Right lung (tissue), 5 donors: ENCODE data around the gene HDHD3. TPM values are rescaled to one million over a fixed set of nuclear protein-coding genes. Genes with fewer than 3 reads are reported as not detected.
A peak's percentile ranks its signal among the peaks of the same experiment; 100 is the strongest.
"Not testable (repeated sequence)": the region's sequence is repeated elsewhere in the genome, so short reads cannot be mapped to it uniquely, and the experiment has no call there.

Source experiments
- DNase-seq, 2 donors: peaks; one replicate each; pipeline ENCODE4 v3.0.0-alpha.2; 2013
- polyA plus RNA-seq, 5 donors: library from polyadenylated mRNA; unstranded; fragments of 120-200 nt; gene quantifications; one replicate each; pipeline versions ENCODE4 v1.2.1 to v1.2.3, GENCODE V29; 2013; ENCODE audit warnings: inconsistent platforms in 1 of 5, low replicate concordance in 1 of 5; ENCODE audit not compliant: insufficient read length in 5 of 5, insufficient read depth in 1 of 5

The HDHD3 gene
- polyA plus RNA-seq, 5 donors, result 11.2 to 17.2 (median 16.7) TPM

DNA sequence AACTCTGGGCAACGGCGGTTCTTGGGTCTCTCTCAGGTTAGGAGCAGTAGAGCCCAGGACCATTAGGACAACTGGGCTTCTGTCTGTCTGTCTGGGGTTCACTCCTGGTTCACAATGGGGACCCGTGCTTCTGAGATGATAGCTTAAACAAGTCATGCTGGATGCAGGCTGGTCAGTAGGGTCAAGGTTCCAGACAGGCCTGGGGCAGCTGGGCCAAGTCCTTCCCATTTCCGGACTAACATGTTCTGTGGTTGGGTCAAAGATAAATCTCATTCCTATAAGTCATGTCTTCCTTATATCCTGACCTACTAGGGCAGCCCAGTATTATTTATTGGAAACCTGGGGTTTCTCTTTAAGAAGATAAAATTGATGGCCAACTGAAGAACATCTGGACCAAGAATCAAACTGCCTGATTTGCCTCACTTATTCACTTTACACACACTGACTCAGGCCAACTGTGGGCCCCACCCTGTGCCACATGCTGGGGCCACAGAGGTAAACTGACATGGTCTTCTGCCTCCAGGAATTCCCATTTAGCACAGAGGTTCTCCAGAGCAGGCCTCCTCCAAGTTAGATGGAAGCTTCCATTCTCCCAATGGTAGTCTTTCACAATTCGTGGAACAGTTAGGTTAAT is 8.3 kb downstream of the HDHD3 start:
- no peak for DNase-seq

DNA sequence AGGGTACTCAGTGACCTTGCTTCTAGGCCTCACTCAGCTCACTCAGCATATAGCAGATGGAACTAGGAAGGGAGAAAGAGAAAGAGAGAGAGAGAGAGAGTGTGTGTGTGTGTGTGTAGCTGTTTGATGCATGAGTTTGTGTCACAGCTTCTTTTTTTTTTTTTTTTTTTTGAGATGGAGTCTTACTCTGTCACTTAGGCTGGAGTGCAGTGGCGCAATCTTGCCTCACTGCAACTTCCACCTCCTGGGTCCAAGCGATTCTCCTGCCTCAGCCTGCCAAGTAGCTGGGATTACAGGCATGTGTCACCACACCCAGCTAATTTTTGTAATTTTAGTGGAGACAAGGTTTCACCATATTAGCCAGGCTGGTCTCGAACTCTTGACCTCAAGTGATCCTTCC is 11.1 kb downstream of the HDHD3 start:
- not testable (repeated sequence) for DNase-seq

DNA sequence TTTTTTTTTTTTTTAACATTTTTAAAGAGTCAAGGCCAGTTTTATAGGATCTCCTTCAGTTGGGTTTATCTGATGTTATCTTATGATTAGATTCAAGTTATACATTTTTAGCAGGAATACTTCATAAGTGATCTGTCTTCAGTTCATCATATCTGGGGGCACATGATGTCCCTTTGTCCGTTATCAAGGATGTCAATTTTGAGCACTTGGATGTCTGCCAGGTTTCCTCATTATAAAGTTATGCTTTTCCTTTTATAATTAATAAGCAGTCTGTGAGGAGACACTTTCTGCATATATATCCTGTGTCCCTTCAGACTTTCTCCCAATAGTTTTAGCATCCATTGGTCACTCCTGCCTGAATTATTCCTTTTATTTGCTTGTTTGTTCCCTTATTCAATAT is 11.8 kb downstream of the HDHD3 start:
- DNase-seq, result no peak

DNA sequence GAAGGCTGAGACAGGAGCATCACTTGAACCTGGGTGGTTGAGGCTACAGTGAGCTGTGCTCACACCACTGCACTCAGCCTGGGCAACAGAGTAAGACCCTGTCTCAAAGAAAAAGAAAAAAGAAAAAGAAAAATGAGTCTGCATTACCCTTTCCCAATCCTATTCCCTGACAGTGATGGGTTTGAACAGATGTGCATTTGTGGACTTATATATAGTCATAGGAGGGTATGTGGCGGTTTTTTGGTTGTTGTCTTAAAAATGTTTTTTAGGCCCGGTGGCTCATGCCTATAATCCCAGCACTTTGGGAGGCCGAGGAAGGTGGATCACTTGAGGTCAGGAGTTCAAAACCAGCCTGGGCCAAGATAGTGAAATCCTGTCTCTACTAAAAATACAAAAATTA is 13.4 kb downstream of the HDHD3 start:
- DNase-seq, result no peak

DNA sequence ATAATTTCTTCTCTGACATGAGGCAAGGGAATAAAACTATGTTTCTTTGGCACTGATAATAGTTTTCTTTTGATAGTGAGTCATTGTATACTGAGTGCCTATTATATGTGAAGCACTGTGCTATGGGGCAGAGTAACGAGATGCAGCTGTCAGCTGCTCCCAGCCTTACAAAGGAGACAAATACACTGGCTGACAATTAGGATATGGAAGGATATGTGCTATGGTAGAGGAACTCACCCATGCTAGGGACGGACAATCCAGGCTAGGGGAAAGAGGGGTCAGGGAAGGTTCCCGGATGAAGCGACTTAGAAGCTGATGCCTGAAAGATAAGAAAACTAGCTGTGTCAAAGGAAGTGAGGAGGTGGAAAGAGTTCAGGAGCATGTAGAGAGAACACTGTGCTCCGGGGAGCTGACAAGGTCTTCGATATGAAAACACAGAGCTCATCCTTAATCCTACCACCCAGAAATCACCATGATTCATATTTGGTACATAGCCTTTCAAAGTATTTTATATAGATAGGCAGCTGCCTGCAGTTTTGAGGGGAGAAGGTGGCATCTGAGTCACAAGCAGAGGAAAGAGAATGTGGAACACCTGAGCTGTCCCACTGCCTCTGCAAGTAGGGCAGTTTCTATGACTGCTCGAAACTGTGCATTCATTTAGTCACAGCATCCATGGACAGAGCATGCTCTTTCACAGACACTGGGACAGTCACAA is 15.3 kb downstream of the HDHD3 start:
- DNase-seq, result no peak

DNA sequence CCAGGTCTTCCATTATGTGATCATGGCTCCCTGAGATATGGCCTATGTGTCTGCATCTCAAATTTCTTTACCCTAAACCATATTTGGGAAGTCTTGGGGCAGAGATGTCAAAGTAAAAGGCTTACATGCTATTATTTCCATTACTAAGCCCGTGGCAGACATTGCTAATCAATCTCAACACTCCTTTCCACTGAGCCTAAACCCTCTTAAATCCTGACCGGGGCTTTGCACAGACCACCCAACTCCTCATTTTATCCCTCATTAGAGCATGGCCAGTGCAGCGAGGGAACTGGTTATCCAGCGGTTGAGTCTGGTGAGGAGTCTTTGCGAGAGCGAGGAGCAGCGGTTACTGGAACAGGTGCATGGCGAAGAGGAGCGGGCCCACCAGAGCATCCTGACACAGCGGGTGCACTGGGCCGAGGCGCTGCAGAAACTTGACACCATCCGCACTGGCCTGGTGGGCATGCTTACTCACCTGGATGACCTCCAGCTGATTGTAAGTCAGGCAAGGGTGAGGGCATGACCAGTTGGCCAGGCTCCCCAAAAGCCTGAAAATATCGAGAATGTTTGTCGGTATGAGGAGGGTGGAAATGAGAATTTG is 16.4 kb downstream of the HDHD3 start:
- no peak for DNase-seq

DNA sequence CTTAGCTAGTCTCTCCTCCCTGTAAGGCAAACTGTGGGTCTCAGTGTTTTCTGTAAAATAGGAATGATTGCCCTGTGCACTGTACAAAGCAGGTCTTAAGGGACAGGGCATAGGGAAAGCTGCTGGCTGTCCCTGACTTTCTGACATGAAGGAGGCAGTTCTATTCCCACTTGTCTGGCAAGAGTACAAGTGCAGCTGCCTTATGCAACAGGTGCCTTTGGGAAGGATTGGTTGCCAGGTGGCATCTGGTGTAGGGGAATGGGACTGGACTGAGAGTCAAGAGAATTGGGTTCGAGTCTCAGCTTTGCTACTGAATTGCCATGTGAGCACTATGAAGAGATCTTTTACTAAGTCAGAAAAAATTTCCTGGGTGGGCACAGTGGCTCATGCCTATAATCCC is 17.4 kb downstream of the HDHD3 start:
- no peak for DNase-seq

DNA sequence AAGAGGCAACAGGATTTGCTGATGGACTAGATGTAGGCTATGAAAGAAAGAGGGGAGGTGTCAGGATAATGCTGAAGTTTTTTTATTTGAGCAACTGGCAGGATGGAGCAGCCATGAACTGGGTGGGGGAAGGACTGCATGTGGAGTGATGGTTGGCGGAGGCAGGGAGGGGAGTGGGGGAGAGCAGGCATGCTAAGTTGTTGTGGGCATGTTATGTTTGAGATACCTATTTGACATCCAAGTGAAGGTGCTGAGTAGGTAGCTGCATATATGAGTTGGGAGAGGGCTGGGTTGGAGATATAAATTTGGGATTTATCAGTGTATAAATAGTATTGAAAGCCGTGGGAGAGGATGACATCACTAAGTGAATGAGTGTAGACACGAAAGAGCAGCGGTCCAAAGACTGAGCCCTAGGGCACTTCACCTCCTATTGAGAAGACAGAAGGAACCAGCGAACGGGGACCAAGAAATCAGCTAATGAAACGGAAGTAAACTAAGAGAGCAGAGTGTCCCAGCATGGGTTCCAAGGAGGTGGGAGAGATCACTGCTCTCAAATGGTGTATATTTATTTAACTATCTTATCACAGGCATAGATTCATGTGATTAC is 20.0 kb downstream of the HDHD3 start:
- no peak for DNase-seq

DNA sequence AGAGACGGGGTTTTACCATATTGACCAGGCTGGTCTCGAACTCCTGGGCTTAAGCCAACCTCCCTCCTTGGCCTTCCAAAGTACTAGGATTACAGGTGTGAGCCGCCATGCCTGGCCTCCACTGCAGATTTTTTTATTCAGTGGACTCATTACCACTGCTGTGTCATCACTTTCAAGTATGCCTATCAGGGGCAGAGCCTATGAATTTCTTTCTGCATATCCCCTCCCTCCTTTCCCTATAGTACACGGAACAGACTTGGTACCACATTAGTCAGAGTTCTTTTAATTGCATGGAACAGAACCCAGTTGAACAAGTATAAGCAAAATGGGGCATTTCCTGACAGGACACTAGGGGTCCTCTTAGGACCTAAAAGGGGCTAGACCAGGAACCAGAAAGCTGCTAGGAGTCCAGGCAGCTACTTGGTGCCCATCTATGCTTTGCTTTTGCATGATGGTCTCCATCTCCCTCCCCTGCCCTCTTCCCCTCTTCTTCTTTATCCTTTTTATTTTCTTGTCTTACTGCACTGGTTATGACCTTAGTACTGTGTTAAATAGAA is 21.7 kb downstream of the HDHD3 start:
- DNase-seq, result no peak

DNA sequence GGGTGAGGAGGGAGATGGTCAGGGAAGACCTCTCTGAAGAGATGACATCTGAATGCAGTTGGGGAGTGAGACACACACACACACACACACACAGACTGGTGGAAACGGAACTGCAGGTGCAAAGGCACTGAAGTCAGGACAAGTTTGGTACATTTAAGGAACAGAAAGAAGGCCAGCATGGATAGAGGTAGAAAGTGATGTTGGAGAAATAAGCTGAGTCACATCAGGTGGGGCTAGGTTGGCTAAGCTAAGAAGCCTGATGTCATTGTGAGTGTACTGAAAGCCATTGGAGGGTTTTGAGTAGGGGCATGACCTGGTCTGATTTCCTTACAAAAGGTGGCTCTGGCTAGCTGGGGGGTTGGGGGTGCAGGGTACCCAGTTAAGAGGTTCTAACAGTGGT is 24.4 kb downstream of the HDHD3 start:
- no peak for DNase-seq

DNA sequence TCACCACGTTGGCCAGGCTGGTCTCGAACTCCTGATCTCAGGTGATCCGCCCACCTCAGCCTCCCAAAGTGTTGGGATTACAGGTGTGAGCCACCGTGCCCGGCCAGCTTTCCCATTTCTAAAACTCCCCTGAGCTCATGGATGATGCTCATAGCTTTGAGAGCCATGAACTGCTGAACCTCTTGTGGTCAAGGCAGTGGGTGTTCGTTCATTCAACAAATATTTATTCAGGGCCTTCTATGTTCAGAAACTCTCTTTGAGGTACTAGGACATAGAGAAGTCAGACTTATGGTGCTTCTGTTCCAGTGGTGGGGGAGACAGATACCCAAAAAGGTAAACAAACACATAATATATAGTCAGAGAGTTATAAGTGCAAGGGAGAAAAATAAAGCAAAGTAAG is 24.8 kb downstream of the HDHD3 start:
- no peak for DNase-seq

DNA sequence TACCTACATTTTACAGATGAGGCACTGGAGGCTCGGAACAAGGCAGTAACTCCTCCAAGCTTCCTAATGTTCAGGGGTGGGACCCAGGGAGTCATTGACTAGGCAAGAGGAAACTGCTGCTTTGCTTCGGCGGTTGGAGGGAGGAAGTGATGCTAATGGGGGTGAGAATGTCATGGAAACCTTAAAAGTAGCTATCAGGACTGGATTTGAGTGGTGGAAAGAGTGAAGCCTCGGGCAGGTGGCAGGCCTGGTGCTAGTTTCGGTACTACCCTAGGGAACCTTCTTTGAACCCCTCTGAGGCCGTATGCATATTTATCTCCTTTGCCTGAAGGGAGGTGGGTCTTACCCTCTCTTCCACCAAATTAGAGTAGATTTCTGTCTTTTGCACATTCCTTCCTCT is 25.8 kb downstream of the HDHD3 start:
- no peak for DNase-seq

DNA sequence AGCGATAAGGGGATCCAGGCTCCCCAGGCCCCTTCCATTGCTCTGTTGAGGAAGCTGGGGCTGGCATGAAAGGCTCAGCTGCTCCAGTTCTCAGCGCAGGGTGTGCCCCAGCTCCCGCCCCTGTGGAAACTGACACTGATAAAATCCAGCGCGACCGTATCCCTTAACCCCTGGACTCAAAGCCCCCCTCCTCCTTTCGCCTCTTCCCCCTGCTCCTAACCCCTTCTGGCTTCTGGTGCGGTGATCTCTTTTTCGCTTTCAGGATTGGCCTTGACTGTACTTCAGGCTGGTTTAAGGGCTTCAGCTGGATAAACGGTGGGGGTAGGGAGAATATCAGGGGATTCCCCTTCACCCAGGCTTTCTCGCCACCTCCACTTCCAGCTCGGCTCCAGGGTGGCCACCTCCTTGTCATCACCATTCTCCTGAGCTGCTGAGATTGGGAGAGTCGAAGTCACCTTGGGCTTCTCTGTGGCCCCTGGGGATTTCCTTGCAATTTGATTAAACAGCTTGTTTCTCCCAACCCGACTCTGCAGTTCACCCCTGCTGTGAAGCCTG is 26.6 kb downstream of the HDHD3 start:
- no peak for DNase-seq

DNA sequence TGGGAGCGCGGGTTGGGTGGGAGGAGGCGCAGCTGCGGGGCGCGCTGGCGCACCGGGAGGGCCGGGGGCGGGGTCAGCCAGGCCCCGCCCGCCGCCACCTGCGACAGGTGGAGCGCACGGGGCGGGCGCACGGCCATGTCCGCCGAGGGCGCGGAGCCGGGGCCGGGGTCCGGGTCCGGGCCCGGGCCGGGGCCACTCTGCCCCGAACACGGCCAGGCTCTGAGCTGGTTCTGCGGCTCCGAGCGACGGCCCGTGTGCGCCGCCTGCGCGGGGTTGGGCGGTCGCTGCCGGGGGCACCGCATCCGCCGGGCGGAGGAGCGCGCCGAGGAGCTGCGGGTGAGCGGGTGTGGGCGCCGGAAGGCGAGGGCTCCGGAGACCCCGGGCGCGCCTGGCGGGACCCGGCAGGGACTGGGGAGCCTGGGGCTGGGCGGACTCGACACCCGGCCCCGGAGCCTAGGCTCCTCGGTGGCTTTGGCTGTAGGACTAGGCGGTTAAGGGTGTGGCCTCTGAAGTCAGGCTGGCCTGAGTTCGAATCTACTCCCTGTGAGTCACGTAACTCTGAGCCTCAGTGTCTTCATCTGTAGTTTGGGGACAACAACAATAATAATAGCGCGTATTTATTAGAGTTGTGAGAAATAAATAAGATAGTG is 27.2 kb downstream of the HDHD3 start, which contains the start of gene BSPRY:
Gene BSPRY (plus strand): TSS at position 97 of the 650 bp plus-strand sequence. CDS start 39 bp downstream, at position 136.
- DNase-seq, result no peak

DNA sequence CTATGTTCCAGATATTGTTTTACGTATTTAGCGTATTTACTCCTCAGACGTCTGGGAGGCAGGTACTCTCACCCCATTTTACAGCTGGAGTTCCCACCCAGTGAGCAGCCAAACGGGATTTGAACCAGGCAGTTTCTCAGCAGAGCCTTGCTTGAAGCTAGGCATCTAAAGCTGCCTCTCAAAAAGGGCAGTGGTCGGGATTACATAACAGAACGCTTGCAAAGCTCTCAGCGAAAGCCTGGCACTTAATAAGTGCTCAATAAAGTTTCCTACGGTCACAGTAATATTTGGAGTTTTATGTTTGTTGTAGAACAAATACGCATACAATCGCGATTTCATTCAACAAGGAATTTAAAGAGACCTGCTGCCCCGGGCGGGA is 27.7 kb downstream of the HDHD3 start:
- DNase-seq, result no peak

DNA sequence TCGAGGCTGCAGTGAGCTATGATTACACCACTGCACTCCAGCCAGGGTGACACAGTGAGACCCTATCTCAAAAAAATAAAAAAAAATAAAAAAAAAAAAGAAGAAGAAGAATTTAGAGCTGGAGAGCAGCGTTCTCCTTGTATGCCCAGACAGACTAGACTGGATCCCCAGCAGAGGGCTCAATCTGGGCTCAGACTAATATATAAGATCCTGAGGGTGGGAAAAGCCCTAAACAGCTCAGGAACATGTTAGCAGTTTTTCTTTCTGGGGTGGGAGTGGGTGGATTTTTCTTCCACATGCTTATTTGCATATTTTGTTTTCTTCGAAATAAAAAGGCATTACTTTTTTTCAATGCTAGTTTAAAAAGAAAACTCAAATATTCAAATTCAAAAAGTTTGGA is 28.3 kb downstream of the HDHD3 start:
- no peak for DNase-seq

DNA sequence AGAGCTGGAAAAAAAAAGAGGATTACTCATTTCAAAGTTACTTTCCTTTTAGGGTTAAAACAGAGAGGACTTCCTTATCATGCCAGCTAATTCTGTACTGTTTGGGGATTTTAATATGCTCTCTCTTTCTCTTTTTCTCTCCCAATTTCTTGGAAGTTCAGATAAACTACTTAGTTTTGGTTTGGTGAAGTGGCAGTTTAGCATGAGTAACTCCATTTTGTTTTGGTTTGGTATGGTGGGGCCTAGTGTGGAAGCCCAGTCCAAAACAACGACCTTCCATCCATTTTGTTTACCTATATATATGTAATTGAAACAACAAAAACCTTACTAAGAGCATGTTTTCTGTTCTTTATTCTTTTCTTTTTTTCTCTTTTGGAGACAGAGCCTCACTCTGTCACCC is 31.1 kb downstream of the HDHD3 start:
- DNase-seq, result no peak

DNA sequence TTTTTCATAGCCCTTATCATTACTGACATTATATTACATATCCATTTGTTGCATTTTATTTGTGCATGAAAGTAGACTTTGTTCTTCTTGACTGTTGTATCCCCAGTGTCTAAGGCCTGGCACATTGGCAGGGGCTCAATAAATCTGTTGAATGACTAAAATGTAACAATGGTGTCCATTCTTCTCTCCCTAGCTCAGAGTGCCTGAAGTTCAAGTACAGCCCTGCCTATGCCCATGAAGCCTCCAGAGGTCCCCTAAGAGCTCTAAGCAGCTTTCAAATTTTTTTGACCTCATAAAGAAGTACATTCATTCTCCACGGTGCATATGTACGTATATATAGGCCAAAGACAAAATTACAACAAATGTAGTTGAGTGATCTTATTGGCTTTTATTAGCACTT is 31.6 kb downstream of the HDHD3 start:
- no peak for DNase-seq

DNA sequence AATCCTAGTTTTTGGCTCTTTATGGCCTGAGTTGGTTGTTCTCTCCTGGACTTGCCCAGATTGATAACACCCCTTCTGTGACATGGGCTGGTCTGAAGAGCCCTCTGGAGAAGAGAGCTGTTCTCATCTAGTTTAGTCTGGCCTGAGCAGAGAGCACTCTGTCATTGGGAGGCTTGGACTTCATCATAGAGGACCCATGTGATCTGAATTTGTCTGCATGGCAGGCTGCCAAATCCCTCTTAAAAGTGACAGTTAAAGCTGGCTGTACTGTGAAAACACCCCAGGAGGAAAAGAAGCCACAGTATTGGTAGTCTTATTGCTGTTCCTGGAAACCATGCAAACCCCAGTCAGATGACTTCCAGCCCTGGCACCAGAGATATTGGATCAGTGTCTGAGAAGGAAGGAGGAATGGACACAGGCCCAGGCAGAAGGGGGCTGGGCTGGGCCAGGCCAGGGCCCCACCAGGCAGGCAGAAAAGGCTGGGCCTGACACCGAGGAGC is 33.0 kb downstream of the HDHD3 start:
- peak; percentile 82 to 85 for DNase-seq

DNA sequence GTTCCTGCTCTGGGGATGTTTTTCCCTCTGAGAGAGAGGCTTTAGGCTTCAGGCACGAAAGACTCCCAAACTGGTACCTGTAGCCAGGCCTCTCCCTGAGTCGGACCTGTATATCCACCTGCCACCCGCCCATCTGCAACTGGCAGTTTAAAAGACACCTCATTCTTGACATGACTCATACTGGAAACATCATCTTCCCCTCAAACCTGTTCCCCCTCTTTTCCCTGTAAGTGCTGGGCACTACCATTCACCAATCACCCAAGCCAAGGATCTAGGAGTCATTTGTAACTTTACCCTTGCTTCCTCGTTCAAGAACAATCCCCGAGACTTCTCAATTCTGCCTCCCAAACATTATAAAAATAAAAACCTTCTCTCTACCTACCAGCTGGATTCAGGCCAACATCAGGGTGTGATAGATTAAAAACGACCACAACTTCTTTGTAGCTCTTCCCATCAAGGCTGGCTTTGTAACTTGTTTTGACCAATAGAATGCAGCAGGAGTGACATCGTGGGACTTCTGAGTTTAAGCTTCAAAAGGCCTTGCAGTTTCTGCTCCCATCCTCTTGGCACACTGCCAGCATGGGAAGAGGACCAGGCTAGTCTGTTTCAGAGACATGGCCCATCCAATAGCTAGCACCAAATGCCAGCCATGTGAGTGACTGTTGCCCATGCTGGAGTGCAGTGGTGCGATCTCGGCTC is 34.9 kb downstream of the HDHD3 start:
- DNase-seq, result no peak
